Hippocampal formation (tissue), 2 donors: Measurements from ENCODE around the gene BCO2.

ENCODE experiments used
- DNase-seq, 2 donors: peaks; one replicate each; lab custom pipeline; 2025; lab: John Stamatoyannopoulos, UW

Gene BCO2

GRCh38 chr11:112248201-112248600, 72.9 kb downstream of the BCO2 start:
- no peak for DNase-seq

GRCh38 chr11:112249871-112250610, 74.7 kb downstream of the BCO2 start:
- DNase-seq = no peak

GRCh38 chr11:112253605-112254242, 78.4 kb downstream of the BCO2 start:
- DNase-seq = no peak

GRCh38 chr11:112255067-112255720, 79.9 kb downstream of the BCO2 start:
- no peak for DNase-seq

GRCh38 chr11:112260490-112260889, 85.2 kb downstream of the BCO2 start, which contains the start of gene PLET1:
PLET1 (minus strand) TSS chr11:112260860; CDS start chr11:112260589, 271 bp downstream.
- DNase-seq = no peak

GRCh38 chr11:112265659-112266409, 90.5 kb downstream of the BCO2 start:
- DNase-seq = no peak

GRCh38 chr11:112266410-112266778, 91.1 kb downstream of the BCO2 start:
- no peak for DNase-seq

GRCh38 chr11:112267188-112267591, 91.9 kb downstream of the BCO2 start:
- DNase-seq = no peak

- DNase-seq = no peak
Observed at GRCh38 chr11:112268406-112268805, 93.1 kb downstream of the BCO2 start.
